K562 (cell line): ENCODE measurements around the gene LIX1. TPM values are rescaled to one million over a fixed set of nuclear protein-coding genes. Genes with fewer than 3 reads are reported as not detected.

ENCODE experiments used
- ATAC-seq: fragments of 200-7000 bp; cut with Tn5 transposase; 3 replicates; pipeline ENCODE4 v1.9.1; 2020; ENCODE audit warnings: moderate library complexity
- BruUV-seq: library from RNA; stranded (reverse); fragments of 400-500 nt; replicated peaks from 2 replicates; lab custom pipeline; 2021; lab: Mats Ljungman, UMichigan
- CTCF ChIA-PET: fragments of 300-600 bp; formaldehyde crosslinking; extraction: SDS; loops from one replicate; lab custom pipeline; 2021; ENCODE audit warnings: low intra/inter-chr PET ratio; lab: Yijun Ruan, JAX
- POLR2A ChIA-PET: fragments of 300-600, 350-650 bp; sonication (Branson Sonifier 250); formaldehyde crosslinking; extraction: SDS; loops from one replicate; lab custom pipeline; 2021; ENCODE audit warnings: antibody characterized with exemption, inconsistent platforms; lab: Yijun Ruan, JAX
- DNase-seq, 4 experiments: peaks; one replicate each; pipeline versions ENCODE4 v3.0.0 to v3.0.0-alpha.2; 2011 to 2018; ENCODE audit warnings: low spot score in 3 of 4, mixed read lengths in 3 of 4; ENCODE audit errors: extremely low read depth in 1 of 4
- FAIRE-seq: peaks from 2 replicates; lab custom pipeline; 2011; peaks lifted over from hg19 to GRCh38; lab: Jason Lieb, UNC
- H2AFZ ChIP-seq: 2 replicates; pipeline ENCODE4 v1.6.0; 2011; ENCODE audit warnings: low read depth, low read length, control low read depth, inconsistent platforms
- H3K27ac ChIP-seq: fragments of 200-600 bp; 3 replicates; pipeline ENCODE4 v1.8.0; 2011; ENCODE audit warnings: low read depth, mild to moderate bottlenecking, control low read depth, inconsistent platforms, low read length, moderate library complexity, mixed read lengths; ENCODE audit errors: extremely low read depth
- H3K27me3 ChIP-seq, 2 experiments: fragments of 300-600 bp in 1 of 2; 2 replicates in 1 of 2; 3 replicates in 1 of 2; pipeline versions ENCODE4 v1.6.0 to v1.8.0; 2011; ENCODE audit warnings: inconsistent platforms in 2 of 2, low read length in 2 of 2, mild to moderate bottlenecking in 1 of 2, mixed read lengths in 1 of 2, moderate library complexity in 1 of 2; ENCODE audit not compliant: control insufficient read depth in 2 of 2, insufficient read depth in 2 of 2
- H3K36me3 ChIP-seq: fragments of 300-600 bp; 3 replicates; pipeline ENCODE4 v1.8.0; 2011; ENCODE audit warnings: mild to moderate bottlenecking, low read length, inconsistent platforms; ENCODE audit not compliant: control insufficient read depth, insufficient read depth
- H3K4me1 ChIP-seq, 2 experiments: fragments of 200-600 bp in 1 of 2; replicated peaks in 1 of 2; 2 replicates in 1 of 2; 3 replicates in 1 of 2; pipeline versions ENCODE4 v1.5.1 to v1.8.0; 2011; ENCODE audit warnings: inconsistent platforms in 2 of 2, low read length in 2 of 2, mild to moderate bottlenecking in 1 of 2, mixed read lengths in 1 of 2, moderate library complexity in 1 of 2; ENCODE audit not compliant: control insufficient read depth in 2 of 2, insufficient read depth in 2 of 2
- H3K4me2 ChIP-seq: 2 replicates; pipeline ENCODE4 v1.6.1; 2011; ENCODE audit warnings: low read length, control low read depth, inconsistent platforms, mixed read lengths; ENCODE audit not compliant: insufficient read depth
- H3K4me3 ChIP-seq: fragments of 200-600 bp; sonication (generic), shearing (Covaris generic); 2 replicates; pipeline ENCODE4 v1.5.1; 2016; ENCODE audit warnings: control low read depth, inconsistent platforms
- H3K79me2 ChIP-seq: fragments of 200-600 bp; 3 replicates; pipeline ENCODE4 v1.8.0; 2011; ENCODE audit warnings: low read length, inconsistent platforms; ENCODE audit not compliant: control insufficient read depth, insufficient read depth
- H3K9ac ChIP-seq, 2 experiments: 2 replicates each; pipeline versions ENCODE4 v1.6.0 to v1.6.1; 2011; ENCODE audit warnings: low read depth in 2 of 2, low read length in 2 of 2, control low read depth in 1 of 2, inconsistent platforms in 1 of 2, mild to moderate bottlenecking in 1 of 2, mixed read lengths in 1 of 2; ENCODE audit not compliant: insufficient read depth in 1 of 2
- H3K9me1 ChIP-seq: one replicate; pipeline ENCODE4 v1.6.0; 2011; ENCODE audit warnings: inconsistent platforms, mild to moderate bottlenecking, low read length, moderate library complexity; ENCODE audit not compliant: control insufficient read depth, insufficient read depth
- H3K9me3 ChIP-seq: replicated peaks from 2 replicates; pipeline ENCODE4 v1.5.1; 2011; ENCODE audit warnings: low read depth, low read length, inconsistent platforms; ENCODE audit not compliant: control insufficient read depth, insufficient read depth
- H4K20me1 ChIP-seq: replicated peaks from 2 replicates; pipeline ENCODE4 v1.6.1; 2011; ENCODE audit warnings: low read length, inconsistent platforms, mixed read lengths; ENCODE audit not compliant: control insufficient read depth, insufficient read depth
- ARID2 ChIP-seq: fragments of 450-650 bp; IDR thresholded peaks from 2 replicates; pipeline ENCODE4 v1.6.1; 2017; ENCODE audit warnings: antibody characterized with exemption, mild to moderate bottlenecking
- BCL6 ChIP-seq: fragments of 250-450 bp; sonication (Bioruptor Pico); IDR thresholded peaks from 2 replicates; pipeline ENCODE4 v1.4.0; 2020
- CEBPG ChIP-seq, 3 experiments: fragments of 200-800 bp in 1 of 3; sonication (Bioruptor generic) in 1 of 3; sonication (generic) in 1 of 3; formaldehyde crosslinking in 1 of 3; IDR thresholded peaks in 2 of 3; conservative IDR thresholded peaks in 1 of 3; 2 replicates each; pipeline versions ENCODE4 v1.6.1 to v1.8.0; 2016 to 2022; ENCODE audit warnings: missing compliant biosample characterization in 2 of 3, missing genetic modification characterization in 2 of 3, mild to moderate bottlenecking in 1 of 3, missing genetic modification reagents in 1 of 3
- HMG20A ChIP-seq: fragments of 450-650 bp; formaldehyde crosslinking; conservative IDR thresholded peaks from 2 replicates; pipeline ENCODE4 v1.4.0; 2020; ENCODE audit warnings: mild to moderate bottlenecking, mixed read lengths
- MBD2 ChIP-seq: sonication (generic); IDR thresholded peaks from 2 replicates; pipeline ENCODE4 v1.6.1; 2016; ENCODE audit warnings: low read depth, borderline replicate concordance
- SAFB ChIP-seq: fragments of 200-400 bp; formaldehyde crosslinking; IDR thresholded peaks from 2 replicates; pipeline ENCODE4 v1.6.1; 2017; ENCODE audit warnings: low read depth, low read length, borderline replicate concordance
- SIX5 ChIP-seq, 2 experiments: IDR thresholded peaks; 2 replicates each; pipeline ENCODE4 v1.6.1; 2011; ENCODE audit warnings: low read length in 2 of 2, borderline replicate concordance in 1 of 2, low read depth in 1 of 2, mild to moderate bottlenecking in 1 of 2, moderate library complexity in 1 of 2; ENCODE audit not compliant: insufficient read depth in 1 of 2
- SREBF1 ChIP-seq: fragments of 150-350 bp; IDR thresholded peaks from 2 replicates; pipeline ENCODE4 v1.6.1; 2014; ENCODE audit warnings: antibody characterized with exemption, low read depth, low read length, borderline replicate concordance
- THRAP3 ChIP-seq: fragments of 450-650 bp; IDR thresholded peaks from 2 replicates; pipeline ENCODE4 v1.6.1; 2016; ENCODE audit warnings: mild to moderate bottlenecking, inconsistent platforms, borderline replicate concordance
- ZNF282 ChIP-seq: sonication (generic); formaldehyde crosslinking; IDR thresholded peaks from 2 replicates; pipeline ENCODE4 v1.8.1; 2023; ENCODE audit warnings: missing genetic modification reagents
- ZNF766 ChIP-seq: fragments of 200-800 bp; sonication (Bioruptor generic); conservative IDR thresholded peaks from 2 replicates; pipeline ENCODE4 v1.6.1; 2016; ENCODE audit warnings: missing genetic modification characterization, missing compliant biosample characterization
- WGBS: fragments of 100-300 bp; shearing (Covaris generic); methylation state at CpG from one replicate; pipeline ENCODE4 v1.1.6; 2016; ENCODE audit warnings: low coverage, mixed read lengths; ENCODE audit not compliant: insufficient coverage; ENCODE audit errors: missing lambda C conversion rate; 5-methylcytosine and 5-hydroxymethylcytosine counted together
- in situ Hi-C: fragments of 300-500 bp; cut with MboI; formaldehyde crosslinking; loops from 4 replicates; pipeline ENCODE4 v1.15.0; 2018; ENCODE audit warnings: inconsistent platforms, mixed read lengths
- intact Hi-C: fragments of 100-400 bp; cut with micrococcal nuclease; formaldehyde crosslinking; loops from 2 replicates; pipeline ENCODE4 v1.14.2; 2022
- polyA plus RNA-seq, 8 experiments: library from polyadenylated mRNA; depleted of rRNA in 4 of 8; stranded (reverse) in 5 of 8; unstranded in 3 of 8; fragments of >200 nt; fragmentation: Nextera tagmentation in 2 of 8; fragmentation: Illumina TruSeq in 1 of 8; extraction: Ambion mirVana in 2 of 8; extraction: Trizol in 1 of 8; gene quantifications; 2 replicates each; pipeline versions ENCODE4 v1.2.1 to v1.2.3, GENCODE V29; 2011 to 2014; ENCODE audit warnings: inconsistent platforms in 1 of 8, missing spikeins in 1 of 8
- total RNA-seq, 7 experiments: library from RNA; depleted of rRNA in 6 of 7; stranded (reverse); fragments of >200 nt in 6 of 7; fragmentation: Illumina TruSeq in 2 of 7; extraction: Trizol in 2 of 7; gene quantifications; 2 replicates each; pipeline versions ENCODE4 v1.2.1 to v1.2.3, GENCODE V29; 2011 to 2021; ENCODE audit warnings: low replicate concordance in 1 of 7
- TF ChIP-seq, protein P1 (sequence below), 3 experiments: IDR thresholded peaks in 2 of 3; conservative IDR thresholded peaks in 1 of 3; 2 replicates each; pipeline ENCODE4 v1.5.1; 2011 to 2012; ENCODE audit warnings: low read length in 3 of 3, mild to moderate bottlenecking in 3 of 3, control low read depth in 2 of 3, improper control_type of control experiment in 1 of 3, inconsistent platforms in 1 of 3, low read depth in 1 of 3, mixed read lengths in 1 of 3, moderate library complexity in 1 of 3; ENCODE audit not compliant: insufficient read depth in 2 of 3
- TF ChIP-seq, protein P2 (sequence below), 2 experiments: IDR thresholded peaks in 1 of 2; conservative IDR thresholded peaks in 1 of 2; 2 replicates each; pipeline ENCODE4 v1.6.1; 2016; ENCODE audit warnings: low read depth in 2 of 2, mild to moderate bottlenecking in 1 of 2, missing compliant biosample characterization in 1 of 2, missing genetic modification characterization in 1 of 2, moderate library complexity in 1 of 2
- TF ChIP-seq, protein P3 (sequence below), 2 experiments: fragments of 450-650 bp in 1 of 2; sonication (generic) in 1 of 2; formaldehyde crosslinking in 1 of 2; IDR thresholded peaks in 1 of 2; conservative IDR thresholded peaks in 1 of 2; 2 replicates each; pipeline versions ENCODE4 v1.6.1 to v1.8.1; 2016 to 2023; ENCODE audit warnings: mild to moderate bottlenecking in 2 of 2, moderate library complexity in 2 of 2, inconsistent platforms in 1 of 2, missing genetic modification reagents in 1 of 2

LIX1 gene
- total and polyA plus RNA-seq, 9 of the 15 experiments (the other 6 are each of a cell fraction or from before 2014, with no cell fraction given) = 0.01 to 0.18 TPM; not detected in 7

DNA sequence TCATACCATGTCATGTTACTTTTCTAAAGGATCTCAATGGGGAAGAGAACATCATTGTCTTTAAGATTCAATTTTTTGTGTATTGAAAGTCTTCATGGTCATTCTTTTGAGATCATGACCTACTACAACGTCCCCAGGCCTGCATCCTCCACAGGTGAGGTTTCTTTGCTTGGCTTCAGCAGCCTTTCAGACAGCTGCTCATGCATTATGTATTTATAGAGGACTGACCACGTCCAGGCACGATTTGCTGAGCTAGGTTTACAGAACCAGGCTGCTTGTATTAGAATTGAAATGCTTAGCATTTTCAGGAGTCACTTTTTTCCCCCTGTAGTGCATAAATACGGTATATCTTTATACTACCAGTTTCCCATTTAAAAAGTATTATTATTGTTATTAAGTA, 70.4 kb downstream of the LIX1 start:
- no peaks in the 10 kb centered on the region; a peak in 1 of 5 replicates for H3K27me3 ChIP-seq
- H3K4me1 ChIP-seq = peaks cover 0 to 3% of the 10 kb centered on the region in 2 experiments; a peak in 1 of 5 replicates
- CTCF ChIA-PET = no interaction called here
- no TSS peak for BruUV-seq
- H2AFZ ChIP-seq = no peak overlapping the region
- no peak overlapping the region for H3K9ac ChIP-seq
- intact Hi-C loops (no loop called here), in situ Hi-C loops (no loop called here)
- H3K27ac ChIP-seq = no peak overlapping the region
- DNase-seq = no peak
- WGBS = 22% methylated on average over 4 of the region's 4 CpGs
- FAIRE-seq = no peak
- no peak overlapping the region for H3K4me3 ChIP-seq
- H3K36me3 ChIP-seq = no peaks in the 10 kb centered on the region
- no peaks in the 10 kb centered on the region for H3K79me2 ChIP-seq
- no peaks in the 10 kb centered on the region for H3K9me3 ChIP-seq
- no peak for ATAC-seq
- H4K20me1 ChIP-seq = no peaks in the 10 kb centered on the region
- no peaks in the 10 kb centered on the region for H3K9me1 ChIP-seq
- no peak overlapping the region for H3K4me2 ChIP-seq
- POLR2A ChIA-PET = no interaction called here
- TF ChIP-seq ARID2 (no peak), SIX5 (IDR thresholded peaks at IDR 0.05; ENCODE audit: borderline replicate concordance in 1 of 2, insufficient read depth in 1 of 2, low read depth in 1 of 2, low read length in 2 of 2) (no peak), ZNF282 (CRISPR knock-in tag) (no peak), MBD2 (no peak), ZNF766 (CRISPR knock-in tag) (no peak), HMG20A (CRISPR knock-in tag) (no peak), SREBF1 (no peak), BCL6 (CRISPR knock-in tag) (no peak), SAFB (no peak), THRAP3 (no peak), CEBPG (CRISPR knock-in tag; IDR thresholded peaks at IDR 0.05) (no peak), CEBPG (tag; conservative IDR thresholded peaks at IDR 0.05 in 1 of 2, IDR thresholded peaks at IDR 0.05 in 1 of 2) (no peak)
- TF ChIP-seq, protein P1, sequence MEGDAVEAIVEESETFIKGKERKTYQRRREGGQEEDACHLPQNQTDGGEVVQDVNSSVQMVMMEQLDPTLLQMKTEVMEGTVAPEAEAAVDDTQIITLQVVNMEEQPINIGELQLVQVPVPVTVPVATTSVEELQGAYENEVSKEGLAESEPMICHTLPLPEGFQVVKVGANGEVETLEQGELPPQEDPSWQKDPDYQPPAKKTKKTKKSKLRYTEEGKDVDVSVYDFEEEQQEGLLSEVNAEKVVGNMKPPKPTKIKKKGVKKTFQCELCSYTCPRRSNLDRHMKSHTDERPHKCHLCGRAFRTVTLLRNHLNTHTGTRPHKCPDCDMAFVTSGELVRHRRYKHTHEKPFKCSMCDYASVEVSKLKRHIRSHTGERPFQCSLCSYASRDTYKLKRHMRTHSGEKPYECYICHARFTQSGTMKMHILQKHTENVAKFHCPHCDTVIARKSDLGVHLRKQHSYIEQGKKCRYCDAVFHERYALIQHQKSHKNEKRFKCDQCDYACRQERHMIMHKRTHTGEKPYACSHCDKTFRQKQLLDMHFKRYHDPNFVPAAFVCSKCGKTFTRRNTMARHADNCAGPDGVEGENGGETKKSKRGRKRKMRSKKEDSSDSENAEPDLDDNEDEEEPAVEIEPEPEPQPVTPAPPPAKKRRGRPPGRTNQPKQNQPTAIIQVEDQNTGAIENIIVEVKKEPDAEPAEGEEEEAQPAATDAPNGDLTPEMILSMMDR (IDR thresholded peaks at IDR 0.05 in 2 of 3, conservative IDR thresholded peaks at IDR 0.05 in 1 of 3; ENCODE audit: insufficient read depth in 2 of 3, low read depth in 1 of 3, low read length in 3 of 3) = no peak
- TF ChIP-seq, protein P2, sequence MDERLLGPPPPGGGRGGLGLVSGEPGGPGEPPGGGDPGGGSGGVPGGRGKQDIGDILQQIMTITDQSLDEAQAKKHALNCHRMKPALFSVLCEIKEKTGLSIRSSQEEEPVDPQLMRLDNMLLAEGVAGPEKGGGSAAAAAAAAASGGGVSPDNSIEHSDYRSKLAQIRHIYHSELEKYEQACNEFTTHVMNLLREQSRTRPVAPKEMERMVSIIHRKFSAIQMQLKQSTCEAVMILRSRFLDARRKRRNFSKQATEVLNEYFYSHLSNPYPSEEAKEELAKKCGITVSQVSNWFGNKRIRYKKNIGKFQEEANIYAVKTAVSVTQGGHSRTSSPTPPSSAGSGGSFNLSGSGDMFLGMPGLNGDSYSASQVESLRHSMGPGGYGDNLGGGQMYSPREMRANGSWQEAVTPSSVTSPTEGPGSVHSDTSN (CRISPR knock-in tag; IDR thresholded peaks at IDR 0.05; ENCODE audit: low read depth) = no peak
- TF ChIP-seq, protein P2 (tag; conservative IDR thresholded peaks at IDR 0.05; ENCODE audit: low read depth) = no peak
- TF ChIP-seq, protein P3, sequence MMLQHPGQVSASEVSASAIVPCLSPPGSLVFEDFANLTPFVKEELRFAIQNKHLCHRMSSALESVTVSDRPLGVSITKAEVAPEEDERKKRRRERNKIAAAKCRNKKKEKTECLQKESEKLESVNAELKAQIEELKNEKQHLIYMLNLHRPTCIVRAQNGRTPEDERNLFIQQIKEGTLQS (IDR thresholded peaks at IDR 0.05) = no peak
- TF ChIP-seq, protein P3 (CRISPR knock-in tag; conservative IDR thresholded peaks at IDR 0.05) = no peak
